ENCODE data around the gene PIEZO1.
A peak's percentile ranks its signal among the peaks of the same experiment; 100 is the strongest.

The PIEZO1 gene

GRCh38 chr16:88712362-88712979, 72.5 kb downstream of the PIEZO1 start:
- DNase-seq (ENCODE audit: insufficient read length, low spot score) (no peak), FAIRE-seq (no peak)
- no peak for TF ChIP-seq PAX5 (IDR thresholded peaks at IDR 0.05; ENCODE audit: insufficient read depth, low read length, severe bottlenecking)
- TF ChIP-seq POLR2A (IDR thresholded peaks at IDR 0.05; ENCODE audit: low read depth, low read length) = no peak
- TF ChIP-seq SPI1 (IDR thresholded peaks at IDR 0.05; ENCODE audit: low read depth, low read length) = no peak
- no peak for TF ChIP-seq POLR2AphosphoS5 (IDR thresholded peaks at IDR 0.05; ENCODE audit: low read depth, low read length)
- no peak for TF ChIP-seq TAF1 (IDR thresholded peaks at IDR 0.05; ENCODE audit: low read depth, low read length)
- TF ChIP-seq POU2F2 (IDR thresholded peaks at IDR 0.05; ENCODE audit: low read depth, low read length) = no peak

- no peak for TF ChIP-seq POU2F2 (IDR thresholded peaks at IDR 0.05; ENCODE audit: low read depth, low read length)
- TF ChIP-seq SPI1 (IDR thresholded peaks at IDR 0.05; ENCODE audit: low read depth, low read length) = no peak
- no peak for TF ChIP-seq PAX5 (IDR thresholded peaks at IDR 0.05; ENCODE audit: insufficient read depth, low read length, severe bottlenecking)
- no peak for TF ChIP-seq TAF1 (IDR thresholded peaks at IDR 0.05; ENCODE audit: low read depth, low read length)
- no peak for TF ChIP-seq POLR2AphosphoS5 (IDR thresholded peaks at IDR 0.05; ENCODE audit: low read depth, low read length)
- DNase-seq (ENCODE audit: insufficient read length, low spot score) = no peak
- FAIRE-seq = no peak
These were observed 73.2 kb downstream of the PIEZO1 start for GRCh38 chr16:88711750-88712340.

GRCh38 chr16:88710556-88710955, 74.5 kb downstream of the PIEZO1 start:
- DNase-seq (ENCODE audit: insufficient read length, low spot score) (no peak), FAIRE-seq (no peak)
- no peak for TF ChIP-seq POLR2A (IDR thresholded peaks at IDR 0.05; ENCODE audit: low read depth, low read length)
- TF ChIP-seq TAF1 (IDR thresholded peaks at IDR 0.05; ENCODE audit: low read depth, low read length) = no peak
- no peak for TF ChIP-seq SPI1 (IDR thresholded peaks at IDR 0.05; ENCODE audit: low read depth, low read length)
- TF ChIP-seq POU2F2 (IDR thresholded peaks at IDR 0.05; ENCODE audit: low read depth, low read length) = no peak
- no peak for TF ChIP-seq POLR2AphosphoS5 (IDR thresholded peaks at IDR 0.05; ENCODE audit: low read depth, low read length)
- no peak for TF ChIP-seq PAX5 (IDR thresholded peaks at IDR 0.05; ENCODE audit: insufficient read depth, low read length, severe bottlenecking)

- no peak for DNase-seq (ENCODE audit: insufficient read length, low spot score)
- TF ChIP-seq TAF1 (IDR thresholded peaks at IDR 0.05; ENCODE audit: low read depth, low read length) = 0 out of 2 replicates have a peak, but pooled peaks have one; percentile 18
- no peak for TF ChIP-seq SPI1 (IDR thresholded peaks at IDR 0.05; ENCODE audit: low read depth, low read length)
- no peak for TF ChIP-seq PAX5 (IDR thresholded peaks at IDR 0.05; ENCODE audit: insufficient read depth, low read length, severe bottlenecking)
- no peak for TF ChIP-seq POLR2AphosphoS5 (IDR thresholded peaks at IDR 0.05; ENCODE audit: low read depth, low read length)
- TF ChIP-seq POU2F2 (IDR thresholded peaks at IDR 0.05; ENCODE audit: low read depth, low read length) = no peak
- no peak for TF ChIP-seq POLR2A (IDR thresholded peaks at IDR 0.05; ENCODE audit: low read depth, low read length)
- peak; percentile 41 for FAIRE-seq
These were observed 77.8 kb downstream of the PIEZO1 start for GRCh38 chr16:88706965-88707826.

GRCh38 chr16:88706229-88706964, 78.6 kb downstream of the PIEZO1 start, which contains the start of the genes CTU2 and RNF166:
CTU2 (plus strand) TSS chr16:88706503; CDS start chr16:88706531, 28 bp downstream.
RNF166 (minus strand) TSS chr16:88706408; CDS start chr16:88706325, 83 bp downstream.
- TF ChIP-seq PAX5 (IDR thresholded peaks at IDR 0.05; ENCODE audit: insufficient read depth, low read length, severe bottlenecking) (peak; percentile 31), POU2F2 (IDR thresholded peaks at IDR 0.05; ENCODE audit: low read depth, low read length) (no peak), TAF1 (IDR thresholded peaks at IDR 0.05; ENCODE audit: low read depth, low read length) (no peak)
- DNase-seq (ENCODE audit: insufficient read length, low spot score) = peak; percentile 100
- FAIRE-seq = peak; percentile 100

GRCh38 chr16:88705801-88706228, 79.2 kb downstream of the PIEZO1 start:
- no peak for TF ChIP-seq PAX5 (IDR thresholded peaks at IDR 0.05; ENCODE audit: insufficient read depth, low read length, severe bottlenecking)
- FAIRE-seq (peak; percentile 13), DNase-seq (ENCODE audit: insufficient read length, low spot score) (no peak)

- DNase-seq (ENCODE audit: insufficient read length, low spot score) (no peak), FAIRE-seq (no peak)
- TF ChIP-seq POLR2AphosphoS5 (IDR thresholded peaks at IDR 0.05; ENCODE audit: low read depth, low read length) (no peak), SPI1 (IDR thresholded peaks at IDR 0.05; ENCODE audit: low read depth, low read length) (peak; percentile 62)
These were observed 79.8 kb downstream of the PIEZO1 start for GRCh38 chr16:88705076-88705684.

GRCh38 chr16:88703486-88704309, 81.3 kb downstream of the PIEZO1 start:
- DNase-seq (ENCODE audit: insufficient read length, low spot score) = no peak
- peak; percentile 87 for FAIRE-seq
- TF ChIP-seq POU2F2 (IDR thresholded peaks at IDR 0.05; ENCODE audit: low read depth, low read length) (peak; percentile 8; the same call in 1 of the 2 replicates), POLR2AphosphoS5 (IDR thresholded peaks at IDR 0.05; ENCODE audit: low read depth, low read length) (no peak)
